8988T (cell line): ENCODE data around the gene ZFAND6.
"Not testable (repeated sequence)": the region's sequence is repeated elsewhere in the genome, so short reads cannot be mapped to it uniquely, and the experiment has no call there.

Experiments used
- DNase-seq: peaks from one replicate; pipeline ENCODE4 v3.0.0; 2011

The ZFAND6 gene

GRCh38 chr15:80099662-80100061, 40.2 kb downstream of the ZFAND6 start:
- DNase-seq, result not testable (repeated sequence)

- no peak for DNase-seq
Measured at GRCh38 chr15:80100247-80100646, 40.8 kb downstream of the ZFAND6 start.

- no peak for DNase-seq
Measured at GRCh38 chr15:80105193-80105592, 45.7 kb downstream of the ZFAND6 start.

GRCh38 chr15:80105595-80105994, 46.1 kb downstream of the ZFAND6 start:
- no peak for DNase-seq

DNA sequence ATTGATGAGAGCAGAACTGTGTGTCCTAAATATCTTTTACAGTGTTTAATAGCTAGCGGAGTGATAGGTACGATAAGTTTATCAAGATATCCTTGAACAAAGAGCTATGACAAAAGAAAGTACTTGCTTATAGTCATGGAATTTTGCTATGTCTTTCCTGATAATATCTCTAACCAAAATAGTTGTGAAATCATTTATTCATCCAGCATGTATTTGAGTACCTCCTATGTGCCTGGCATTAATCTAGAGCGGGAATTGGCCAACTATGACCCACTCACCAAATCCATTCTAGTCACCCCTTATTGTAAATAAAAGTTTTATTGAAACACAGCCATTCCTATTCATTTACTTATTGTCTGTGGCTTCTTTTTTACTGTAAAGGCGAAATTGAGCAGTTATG, 46.6 kb downstream of the ZFAND6 start:
- DNase-seq, result no peak

GRCh38 chr15:80107204-80107603, 47.7 kb downstream of the ZFAND6 start:
- no peak for DNase-seq

DNA sequence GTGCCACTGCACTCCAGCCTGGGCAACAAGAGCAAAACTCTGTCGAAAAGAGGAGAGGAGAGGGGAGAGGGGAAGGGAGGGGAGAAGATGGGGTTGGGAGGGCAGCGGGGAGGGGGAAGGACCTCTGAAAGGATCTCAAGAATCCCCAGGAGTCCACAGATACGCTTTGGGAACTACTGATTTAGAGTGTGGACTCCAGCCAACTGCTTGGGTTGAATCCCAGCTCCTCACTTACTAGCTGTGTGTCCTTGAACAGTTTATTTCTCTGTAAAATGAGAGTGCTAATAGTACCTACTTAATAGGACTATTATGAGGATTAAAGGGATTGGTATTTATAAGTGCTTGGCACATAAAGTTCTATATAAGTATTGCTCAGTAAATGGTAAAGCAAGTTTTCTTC, 48.3 kb downstream of the ZFAND6 start:
- no peak for DNase-seq

GRCh38 chr15:80109388-80109787, 49.9 kb downstream of the ZFAND6 start:
- DNase-seq, result no peak

GRCh38 chr15:80110920-80111319, 51.4 kb downstream of the ZFAND6 start:
- no peak for DNase-seq

DNA sequence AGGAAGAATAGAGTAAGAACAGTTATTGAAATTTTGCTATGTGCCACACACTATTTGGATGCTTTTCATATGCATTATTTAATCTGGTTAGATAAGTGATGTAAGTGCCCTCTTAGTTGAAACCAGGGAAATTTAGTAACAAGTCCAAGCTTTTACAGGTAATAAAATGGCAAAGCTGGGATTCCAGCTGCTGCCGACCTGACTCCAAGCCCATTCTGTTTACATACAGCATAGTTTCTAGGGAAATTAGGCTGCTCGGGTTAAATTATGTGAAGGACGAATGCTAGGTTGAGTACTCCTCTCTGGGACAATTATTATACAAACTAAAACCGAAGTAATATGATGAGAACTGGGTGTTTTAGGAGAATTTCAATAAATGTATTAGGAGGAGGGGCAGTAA, 54.6 kb downstream of the ZFAND6 start:
- no peak for DNase-seq

DNA sequence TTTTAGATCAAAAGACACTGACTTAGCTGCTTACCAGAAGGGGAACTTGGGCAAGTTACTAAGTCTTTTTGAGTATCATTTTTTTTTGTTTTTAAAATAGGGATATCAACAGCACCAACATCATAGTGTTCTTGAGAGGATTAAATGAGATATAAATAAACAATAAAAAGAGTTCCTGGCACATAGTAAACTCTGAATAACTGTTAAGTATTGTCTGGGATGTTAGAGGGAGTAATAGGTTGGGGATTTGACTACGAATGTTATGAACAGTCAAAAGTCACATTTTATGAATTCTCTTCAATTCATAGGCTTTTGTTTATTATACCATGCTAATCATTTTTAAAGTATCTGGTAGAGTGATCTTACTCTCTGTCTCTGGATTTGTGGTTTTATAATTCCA, 55.5 kb downstream of the ZFAND6 start:
- DNase-seq, result no peak

- no peak for DNase-seq
Measured at GRCh38 chr15:80118956-80119355, 59.5 kb downstream of the ZFAND6 start.

DNA sequence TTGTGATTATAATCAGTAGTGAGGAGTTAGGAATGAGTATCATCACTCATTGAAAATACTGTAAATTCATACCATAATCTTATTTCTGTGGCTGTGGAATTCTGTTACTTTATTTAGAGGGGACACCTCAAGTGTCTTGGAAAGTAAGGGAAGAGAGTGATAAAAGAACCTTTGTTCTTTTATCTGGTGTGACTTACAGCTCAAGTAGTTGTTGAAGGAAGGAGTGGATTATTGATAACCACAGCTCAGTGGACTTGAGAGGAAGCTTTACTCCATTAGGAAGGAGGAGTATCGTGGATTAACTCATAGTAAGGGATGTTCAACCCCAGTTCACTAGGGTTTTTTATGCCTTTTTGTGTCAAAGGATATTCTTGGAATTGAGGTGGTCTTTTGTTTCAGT, 61.2 kb downstream of the ZFAND6 start:
- no peak for DNase-seq

DNA sequence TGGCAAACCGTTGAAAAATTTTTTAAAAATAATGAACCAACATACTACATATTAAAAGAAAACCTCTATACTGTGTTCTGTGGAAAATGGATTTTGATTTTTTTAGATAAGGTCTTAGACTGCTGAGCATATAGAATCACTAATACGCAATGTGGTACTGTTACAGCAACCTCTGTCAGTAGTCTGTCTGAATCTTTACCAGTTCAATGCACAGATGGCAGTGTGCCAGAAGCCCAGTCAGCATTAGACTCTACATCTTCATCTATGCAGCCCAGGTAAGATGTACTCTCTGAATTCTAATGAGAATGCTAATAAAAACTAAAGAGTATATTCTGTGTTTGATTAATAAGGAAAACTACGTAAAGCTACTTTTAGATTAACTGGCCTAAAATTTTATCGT, 62.1 kb downstream of the ZFAND6 start:
- DNase-seq, result no peak

GRCh38 chr15:80123034-80123433, 63.6 kb downstream of the ZFAND6 start:
- DNase-seq, result no peak

- DNase-seq, result not testable (repeated sequence)
Measured at GRCh38 chr15:80127253-80127652, 67.8 kb downstream of the ZFAND6 start.

DNA sequence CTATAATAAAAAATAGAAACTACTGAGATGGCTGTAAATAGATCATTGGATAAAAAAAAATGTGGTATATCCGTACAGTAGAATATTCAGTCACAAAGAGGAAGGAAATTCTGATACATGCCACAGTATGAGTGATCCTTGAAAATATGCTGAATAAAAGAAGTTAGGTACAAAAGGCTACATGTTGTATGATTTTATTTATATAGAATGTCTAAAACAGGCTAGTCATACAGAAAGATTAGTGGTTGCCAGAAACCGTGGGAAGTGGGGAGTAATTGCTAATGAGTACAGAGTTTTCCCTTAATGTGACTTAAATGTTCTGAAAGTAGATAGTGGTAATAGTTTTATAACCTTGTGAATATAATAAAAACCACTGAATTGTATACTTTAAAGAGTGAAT, 68.4 kb downstream of the ZFAND6 start:
- DNase-seq, result no peak

DNA sequence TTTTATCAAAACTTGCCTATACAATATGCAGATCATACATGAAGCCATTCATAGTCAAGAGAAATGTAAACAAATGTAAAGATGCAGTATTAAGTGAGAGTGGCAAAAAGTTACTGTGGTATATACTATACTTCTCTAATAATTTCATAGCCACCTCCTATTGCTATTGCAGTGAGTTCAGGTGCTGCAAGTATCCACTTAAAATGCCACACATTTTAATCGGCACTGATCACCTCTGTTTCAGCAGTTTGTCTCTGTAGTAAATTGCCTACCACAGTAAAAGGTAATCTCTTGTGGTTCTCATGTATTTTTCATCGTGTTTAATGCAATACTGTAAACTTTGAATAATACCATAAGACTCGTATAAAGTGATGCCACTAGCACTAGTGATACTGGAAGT, 72.9 kb downstream of the ZFAND6 start:
- no peak for DNase-seq

DNA sequence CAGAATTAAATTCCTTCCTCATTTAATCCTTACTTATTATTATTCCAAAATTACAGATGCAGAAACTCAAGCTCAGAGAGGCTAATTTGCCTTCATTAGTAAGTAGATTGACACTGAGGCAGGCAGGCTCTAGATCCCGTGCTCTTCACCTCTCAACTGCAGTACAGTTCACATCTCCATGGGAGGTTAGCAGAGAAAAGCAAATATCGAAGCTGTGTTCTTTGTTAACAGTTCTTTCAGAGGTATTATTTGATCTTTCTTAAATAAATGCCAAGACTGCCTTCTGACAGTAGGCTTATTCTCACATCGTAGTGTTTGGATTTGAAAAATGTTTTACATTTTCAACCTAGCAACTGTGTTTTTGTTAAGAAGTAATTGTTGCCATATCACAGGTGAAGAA, 77.4 kb downstream of the ZFAND6 start:
- DNase-seq, result no peak

DNA sequence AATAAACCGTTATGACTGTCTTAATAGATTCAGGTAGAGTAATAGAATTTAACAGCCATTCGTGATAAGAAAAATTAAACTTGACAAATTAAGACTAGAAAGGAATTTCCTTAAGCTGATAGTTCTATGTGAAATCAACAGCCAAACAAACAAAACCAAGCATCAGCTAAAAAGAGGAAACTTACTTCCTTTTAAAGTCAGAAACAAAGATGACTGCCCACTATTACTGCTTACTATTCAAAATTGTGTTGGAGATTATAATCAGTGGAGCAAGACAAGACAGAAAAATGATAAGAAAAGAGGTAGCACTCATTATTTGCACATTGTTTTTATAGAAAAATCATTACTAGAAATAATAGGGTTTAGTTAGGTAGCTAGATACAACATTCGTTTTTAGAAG, 79.5 kb downstream of the ZFAND6 start:
- DNase-seq, result no peak

GRCh38 chr15:80140909-80141308, 81.4 kb downstream of the ZFAND6 start:
- DNase-seq, result no peak

GRCh38 chr15:80141916-80142598, 82.6 kb downstream of the ZFAND6 start:
- DNase-seq, result no peak

- no peak for DNase-seq
Measured at GRCh38 chr15:80142646-80143045, 83.2 kb downstream of the ZFAND6 start.

- no peak for DNase-seq
Measured at GRCh38 chr15:80151148-80151547, 91.7 kb downstream of the ZFAND6 start.

DNA sequence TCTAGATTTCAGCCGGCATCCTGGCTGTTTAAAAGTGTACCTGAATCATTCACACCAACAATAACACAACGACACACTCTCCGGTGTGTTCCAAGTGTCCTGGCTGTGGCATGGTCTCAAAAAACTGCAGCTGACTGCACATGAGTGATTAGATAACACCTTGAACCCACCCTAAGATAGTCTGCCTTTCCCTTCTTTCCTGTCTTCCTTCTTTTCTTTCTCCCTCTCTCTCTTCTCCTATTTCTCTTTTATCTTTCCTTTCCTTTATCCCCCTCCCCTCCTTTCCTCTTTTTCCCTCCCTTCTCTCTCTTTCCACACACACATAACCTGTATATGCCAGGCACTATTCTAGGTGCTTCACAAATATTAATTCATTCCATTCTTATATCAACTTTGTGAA, 92.1 kb downstream of the ZFAND6 start:
- DNase-seq, result no peak
